Chondrocyte (in vitro differentiated cells): ENCODE results near the gene RAB3IP. TPM values are rescaled to one million over a fixed set of nuclear protein-coding genes. Genes with fewer than 3 reads are reported as not detected.

Experiments
- DNase-seq: peaks from one replicate; pipeline ENCODE4 v3.0.0; 2021; ENCODE audit warnings: mixed read lengths, low spot score
- H3K27ac Mint-ChIP-seq: one replicate; pipeline ENCODE4 v1.8.0; 2021; ENCODE audit warnings: mild to moderate bottlenecking, moderate library complexity, mixed read lengths; ENCODE audit not compliant: unreplicated experiment
- H3K27me3 Mint-ChIP-seq: 2 replicates; pipeline ENCODE4 v1.8.0; 2021; ENCODE audit warnings: low read depth, mixed read lengths
- H3K36me3 Mint-ChIP-seq: 2 replicates; pipeline ENCODE4 v1.8.0; 2021; ENCODE audit warnings: low read depth, mixed read lengths
- H3K4me1 Mint-ChIP-seq: 2 replicates; pipeline ENCODE4 v1.8.0; 2021; ENCODE audit warnings: low read depth, mild to moderate bottlenecking, mixed read lengths
- H3K4me3 Mint-ChIP-seq: one replicate; pipeline ENCODE4 v1.8.0; 2021; ENCODE audit warnings: mild to moderate bottlenecking, moderate library complexity, mixed read lengths; ENCODE audit not compliant: unreplicated experiment
- H3K9me3 Mint-ChIP-seq: 2 replicates; pipeline ENCODE4 v1.8.0; 2021; ENCODE audit warnings: low read depth, mixed read lengths
- total RNA-seq: library from RNA; stranded (reverse); gene quantifications from 3 replicates; pipeline ENCODE4 v1.2.1, GENCODE V29; 2021
- TF ChIP-seq, protein P1 (sequence below): fragments of 200-600 bp; sonication (generic); IDR thresholded peaks from 2 replicates; pipeline ENCODE4 v1.5.0; 2021; ENCODE audit warnings: antibody characterized with exemption, mild to moderate bottlenecking, moderate library complexity

Gene RAB3IP
- total RNA-seq, 1 donor from 2014 or later = 13.9 TPM

DNA sequence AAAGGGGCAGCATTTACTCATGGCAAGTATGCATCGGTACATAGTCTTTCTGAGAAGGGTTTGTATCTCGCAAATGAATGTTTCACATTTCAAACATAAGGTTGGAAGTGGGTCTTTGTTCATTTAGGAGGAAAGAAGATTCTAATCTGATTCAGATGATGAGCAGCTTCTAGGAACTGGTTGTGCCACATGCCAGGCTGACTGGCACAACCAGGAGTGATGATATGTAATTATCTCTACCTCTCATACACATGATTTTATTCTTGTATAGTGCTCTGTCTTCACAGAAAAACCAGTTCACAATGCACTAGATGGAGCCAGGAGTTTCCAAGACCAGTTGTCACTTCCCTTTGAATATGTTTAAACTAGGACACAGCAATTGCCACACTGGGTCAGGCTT is 25.8 kb upstream of the RAB3IP start:
- H3K27me3 Mint-ChIP-seq = no peaks in the 10 kb centered on the region
- no peak overlapping the region for H3K4me3 Mint-ChIP-seq
- H3K36me3 Mint-ChIP-seq = no peaks in the 10 kb centered on the region
- H3K4me1 Mint-ChIP-seq = no peaks in the 10 kb centered on the region
- TF ChIP-seq, protein P1, sequence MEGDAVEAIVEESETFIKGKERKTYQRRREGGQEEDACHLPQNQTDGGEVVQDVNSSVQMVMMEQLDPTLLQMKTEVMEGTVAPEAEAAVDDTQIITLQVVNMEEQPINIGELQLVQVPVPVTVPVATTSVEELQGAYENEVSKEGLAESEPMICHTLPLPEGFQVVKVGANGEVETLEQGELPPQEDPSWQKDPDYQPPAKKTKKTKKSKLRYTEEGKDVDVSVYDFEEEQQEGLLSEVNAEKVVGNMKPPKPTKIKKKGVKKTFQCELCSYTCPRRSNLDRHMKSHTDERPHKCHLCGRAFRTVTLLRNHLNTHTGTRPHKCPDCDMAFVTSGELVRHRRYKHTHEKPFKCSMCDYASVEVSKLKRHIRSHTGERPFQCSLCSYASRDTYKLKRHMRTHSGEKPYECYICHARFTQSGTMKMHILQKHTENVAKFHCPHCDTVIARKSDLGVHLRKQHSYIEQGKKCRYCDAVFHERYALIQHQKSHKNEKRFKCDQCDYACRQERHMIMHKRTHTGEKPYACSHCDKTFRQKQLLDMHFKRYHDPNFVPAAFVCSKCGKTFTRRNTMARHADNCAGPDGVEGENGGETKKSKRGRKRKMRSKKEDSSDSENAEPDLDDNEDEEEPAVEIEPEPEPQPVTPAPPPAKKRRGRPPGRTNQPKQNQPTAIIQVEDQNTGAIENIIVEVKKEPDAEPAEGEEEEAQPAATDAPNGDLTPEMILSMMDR = no peak
- DNase-seq = no peak
- H3K27ac Mint-ChIP-seq = no peak overlapping the region
- peaks cover 5% of the 10 kb centered on the region for H3K9me3 Mint-ChIP-seq

DNA sequence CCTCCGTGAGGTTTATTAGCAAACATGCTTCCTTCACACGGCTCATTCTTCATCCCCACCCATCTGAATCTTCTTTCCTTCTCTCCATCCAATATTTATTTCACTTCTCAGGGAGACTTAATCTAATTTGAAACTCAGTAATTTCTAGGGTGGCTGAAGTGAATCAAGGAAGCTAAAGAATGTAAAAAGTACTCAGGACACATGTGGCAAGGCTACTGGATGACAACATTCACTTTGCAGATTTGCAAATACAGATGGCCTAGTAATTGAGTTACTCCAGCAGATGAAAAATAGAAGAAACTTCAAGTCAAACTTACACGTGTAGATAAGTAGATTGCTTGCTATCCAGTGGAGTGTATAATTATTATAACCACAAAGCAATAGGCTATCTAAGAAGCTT is 24.1 kb upstream of the RAB3IP start:
- TF ChIP-seq, protein P1 = no peak
- no peaks in the 10 kb centered on the region for H3K9me3 Mint-ChIP-seq
- no peak overlapping the region for H3K27ac Mint-ChIP-seq
- H3K36me3 Mint-ChIP-seq = no peaks in the 10 kb centered on the region
- no peaks in the 10 kb centered on the region for H3K27me3 Mint-ChIP-seq
- H3K4me1 Mint-ChIP-seq = peaks cover 8% of the 10 kb centered on the region
- no peak for DNase-seq
- H3K4me3 Mint-ChIP-seq = no peak overlapping the region

DNA sequence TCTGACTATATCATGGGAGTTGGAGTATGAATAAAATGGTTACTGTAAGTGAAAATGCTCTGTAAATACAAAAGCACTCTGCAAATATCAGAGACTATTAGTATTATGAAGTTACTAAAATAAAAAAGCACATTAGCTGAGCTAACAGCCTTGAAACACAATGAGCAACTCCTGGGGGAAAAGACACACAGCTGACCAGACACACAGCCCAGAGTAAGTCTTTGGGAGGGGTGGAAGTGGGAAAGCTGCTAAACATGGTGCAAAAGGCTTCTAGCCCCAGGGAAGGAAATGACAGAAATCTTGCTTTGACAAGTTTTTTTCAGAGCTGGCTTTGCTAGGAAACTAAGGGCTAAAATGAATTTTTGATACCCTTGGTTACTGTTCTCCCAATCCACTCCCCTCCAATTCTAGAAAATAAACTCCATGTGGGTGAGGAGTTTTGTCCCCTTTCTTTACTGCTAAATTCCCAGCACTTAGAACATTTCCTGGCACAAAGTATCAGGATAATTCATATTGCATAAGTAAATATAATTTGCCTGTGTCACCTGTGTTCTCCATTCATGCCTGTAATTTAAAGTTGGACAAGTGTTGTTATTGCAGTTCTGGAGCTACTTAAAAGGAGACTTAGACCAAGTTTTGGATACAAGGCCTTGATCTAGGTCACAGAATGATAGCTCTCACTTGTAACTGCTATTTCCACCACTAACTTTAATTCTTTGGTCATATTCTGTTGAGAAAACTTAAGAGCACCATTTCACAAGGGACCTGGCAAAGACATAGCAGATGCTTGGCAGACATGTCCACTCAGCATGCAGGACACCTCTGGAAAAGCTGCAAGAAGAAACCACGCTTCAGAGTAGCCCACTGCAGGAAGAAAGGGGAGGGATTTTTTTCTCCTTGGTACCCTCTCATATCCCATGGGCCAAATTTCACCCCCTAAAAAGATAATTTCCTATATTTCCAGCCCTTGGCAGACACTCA is 19.0 kb upstream of the RAB3IP start:
- Mint-ChIP-seq H3K4me3 (no peak overlapping the region), H3K36me3 (peaks cover 2% of the 10 kb centered on the region), H3K27me3 (no peaks in the 10 kb centered on the region), H3K27ac (no peak overlapping the region), H3K9me3 (peaks cover 8% of the 10 kb centered on the region), H3K4me1 (peaks cover 10% of the 10 kb centered on the region)
- TF ChIP-seq, protein P1 = no peak
- no peak for DNase-seq

DNA sequence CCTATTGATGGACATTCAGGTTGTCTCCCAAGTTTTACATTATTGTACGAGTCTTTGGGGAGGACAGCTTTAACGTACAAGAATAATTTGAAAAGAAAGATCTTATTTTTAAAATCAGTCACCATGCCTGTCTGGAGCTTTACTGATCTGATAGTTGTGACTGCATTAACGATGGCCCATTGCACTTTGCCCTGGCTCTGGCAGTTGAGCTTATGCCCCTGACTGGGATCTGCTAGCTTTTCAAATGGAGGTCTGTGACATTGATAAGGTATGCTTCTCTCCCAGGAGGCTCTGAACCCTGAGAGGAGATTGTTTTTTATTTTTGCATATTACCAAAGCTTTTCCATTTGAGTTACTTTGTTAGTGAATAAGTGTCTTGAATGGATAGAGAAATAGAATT is 17.9 kb upstream of the RAB3IP start:
- H3K4me1 Mint-ChIP-seq = peaks cover 10% of the 10 kb centered on the region
- H3K9me3 Mint-ChIP-seq = peaks cover 14% of the 10 kb centered on the region
- no peak overlapping the region for H3K4me3 Mint-ChIP-seq
- TF ChIP-seq, protein P1 = no peak
- H3K36me3 Mint-ChIP-seq = peaks cover 2% of the 10 kb centered on the region
- no peak for DNase-seq
- no peak overlapping the region for H3K27ac Mint-ChIP-seq
- H3K27me3 Mint-ChIP-seq = no peaks in the 10 kb centered on the region

DNA sequence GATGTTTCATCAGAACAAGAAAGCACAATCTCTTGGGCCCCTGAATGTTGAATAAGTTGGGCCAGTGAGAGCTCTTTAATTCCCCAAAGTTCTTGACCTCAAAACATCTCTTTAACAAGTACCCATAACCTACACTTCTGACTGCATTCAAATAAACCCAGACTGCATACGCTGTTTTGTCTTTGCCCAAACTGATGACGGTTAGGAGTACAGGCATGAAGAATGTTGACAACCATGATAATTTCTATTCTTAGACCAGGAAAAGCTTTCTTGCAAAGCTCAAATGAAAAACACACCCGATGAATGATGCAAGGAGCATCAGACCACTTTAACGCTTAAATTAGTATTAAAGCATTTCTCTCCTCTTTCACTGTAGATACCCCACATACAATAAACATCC is 11.7 kb upstream of the RAB3IP start:
- H3K9me3 Mint-ChIP-seq = peaks cover 14% of the 10 kb centered on the region
- no peak overlapping the region for H3K4me3 Mint-ChIP-seq
- H3K27ac Mint-ChIP-seq = no peak overlapping the region
- DNase-seq = no peak
- H3K27me3 Mint-ChIP-seq = no peaks in the 10 kb centered on the region
- no peaks in the 10 kb centered on the region for H3K4me1 Mint-ChIP-seq
- peaks cover 2% of the 10 kb centered on the region for H3K36me3 Mint-ChIP-seq
- TF ChIP-seq, protein P1 = no peak
